Vagina (tissue), 2 donors: ENCODE measurements around the gene CBLB.
"Not testable (repeated sequence)": the region's sequence is repeated elsewhere in the genome, so short reads cannot be mapped to it uniquely, and the experiment has no call there.

Experiments
- POLR2A ChIP-seq, 2 donors: fragments of 450-650 bp; IDR thresholded peaks; one replicate each; pipeline ENCODE4 v1.6.1; 2017; ENCODE audit warnings: antibody characterized with exemption in 2 of 2, mild to moderate bottlenecking in 2 of 2, moderate library complexity in 2 of 2
- POLR2AphosphoS5 ChIP-seq, 2 donors: sonication (generic); formaldehyde crosslinking; IDR thresholded peaks; one replicate each; pipeline ENCODE4 v1.9.0; 2017; ENCODE audit warnings: antibody characterized with exemption in 2 of 2, mild to moderate bottlenecking in 2 of 2, low read depth in 1 of 2; ENCODE audit not compliant: insufficient read depth in 1 of 2
- TF ChIP-seq, protein P1 (sequence below), 3 experiments: fragments of 450-650 bp in 2 of 3; fragments of 200-600 bp in 1 of 3; sonication (generic) in 1 of 3; IDR thresholded peaks; one replicate each; pipeline ENCODE4 v1.5.1; 2017 to 2019; ENCODE audit warnings: antibody characterized with exemption in 3 of 3, mild to moderate bottlenecking in 2 of 3, moderate library complexity in 2 of 3

DNA sequence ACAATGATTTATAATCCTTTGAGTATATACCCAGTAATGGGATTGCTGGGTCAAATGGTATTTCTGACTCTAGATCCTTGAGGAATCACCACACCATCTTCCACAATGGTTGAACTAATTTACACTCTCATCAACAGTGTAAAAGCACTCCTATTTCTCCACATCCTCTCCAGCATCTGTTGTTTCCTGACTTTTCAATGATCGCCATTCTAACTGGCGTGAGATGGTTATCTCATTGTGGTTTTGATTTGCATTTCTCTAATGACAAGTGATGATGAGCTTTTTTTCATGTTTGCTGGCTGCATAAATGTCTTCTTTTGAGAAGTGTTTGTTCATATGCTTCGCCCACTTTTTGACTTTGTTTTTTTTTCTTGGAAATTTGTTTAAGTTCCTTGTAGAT lies 141.8 kb downstream of the CBLB start:
- TF ChIP-seq, protein P1, sequence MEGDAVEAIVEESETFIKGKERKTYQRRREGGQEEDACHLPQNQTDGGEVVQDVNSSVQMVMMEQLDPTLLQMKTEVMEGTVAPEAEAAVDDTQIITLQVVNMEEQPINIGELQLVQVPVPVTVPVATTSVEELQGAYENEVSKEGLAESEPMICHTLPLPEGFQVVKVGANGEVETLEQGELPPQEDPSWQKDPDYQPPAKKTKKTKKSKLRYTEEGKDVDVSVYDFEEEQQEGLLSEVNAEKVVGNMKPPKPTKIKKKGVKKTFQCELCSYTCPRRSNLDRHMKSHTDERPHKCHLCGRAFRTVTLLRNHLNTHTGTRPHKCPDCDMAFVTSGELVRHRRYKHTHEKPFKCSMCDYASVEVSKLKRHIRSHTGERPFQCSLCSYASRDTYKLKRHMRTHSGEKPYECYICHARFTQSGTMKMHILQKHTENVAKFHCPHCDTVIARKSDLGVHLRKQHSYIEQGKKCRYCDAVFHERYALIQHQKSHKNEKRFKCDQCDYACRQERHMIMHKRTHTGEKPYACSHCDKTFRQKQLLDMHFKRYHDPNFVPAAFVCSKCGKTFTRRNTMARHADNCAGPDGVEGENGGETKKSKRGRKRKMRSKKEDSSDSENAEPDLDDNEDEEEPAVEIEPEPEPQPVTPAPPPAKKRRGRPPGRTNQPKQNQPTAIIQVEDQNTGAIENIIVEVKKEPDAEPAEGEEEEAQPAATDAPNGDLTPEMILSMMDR (IDR thresholded peaks at IDR 0.05): not testable (repeated sequence)
- not testable (repeated sequence) for TF ChIP-seq POLR2A (IDR thresholded peaks at IDR 0.05); POLR2AphosphoS5 (IDR thresholded peaks at IDR 0.05; ENCODE audit: insufficient read depth in 1 of 2, low read depth in 1 of 2)
